ENCODE data around the gene GRK4. TPM values are rescaled to one million over a fixed set of nuclear protein-coding genes. Genes with fewer than 3 reads are reported as not detected.

GRK4 gene
- total and polyA plus RNA-seq, 2 of the 8 experiments (the other 6 are each of a cell fraction or from before 2014, with no cell fraction given): 0.77 to 1.8 TPM

GRCh38 chr4:3035249-3035648 lies 71.9 kb downstream of the GRK4 start:
- Histone ChIP-seq H3K9ac (replicated peaks in 1 of 4; ENCODE audit: extremely low read depth in 1 of 4, low read depth in 3 of 4, low read length in 3 of 4) (no peak overlapping the region), H3K23me2 (ENCODE audit: low read depth, low read length) (no peaks in the 10 kb centered on the region), H3K23ac (ENCODE audit: insufficient read length) (no peak overlapping the region), H3K79me2 (ENCODE audit: control insufficient read depth in 1 of 2, insufficient read depth in 2 of 2, low read length in 2 of 2) (no peaks in the 10 kb centered on the region), H2BK15ac (ENCODE audit: low read length) (no peak overlapping the region), H4K5ac (ENCODE audit: insufficient read length, low read depth, low read length) (no peak overlapping the region), H2BK120ac (replicated peaks; ENCODE audit: low read depth, low read length) (no peak overlapping the region), H2AFZ (ENCODE audit: low read length) (no peak overlapping the region), H3K36me3 (ENCODE audit: control insufficient read depth in 2 of 4, insufficient read depth in 4 of 4, low read length in 3 of 4) (no peaks in the 10 kb centered on the region), H3K4me3 (ENCODE audit: extremely low read depth in 1 of 4, insufficient read depth in 2 of 4, low read depth in 3 of 4, low read length in 4 of 4) (no peak overlapping the region), H2AK5ac (ENCODE audit: low read depth, low read length) (no peak overlapping the region), H3K18ac (ENCODE audit: extremely low read depth, low read length) (no peak overlapping the region), H3K27ac (ENCODE audit: low read depth, low read length) (no peak overlapping the region), H3K4ac (replicated peaks; ENCODE audit: insufficient read length, low read depth, low read length) (no peak overlapping the region), H4K8ac (ENCODE audit: extremely low read depth, insufficient read depth, low read length) (no peak overlapping the region), H3K9me3 (ENCODE audit: insufficient read depth in 2 of 2, low read depth in 1 of 2, low read length in 1 of 2) (no peaks in the 10 kb centered on the region), H3K56ac (replicated peaks; ENCODE audit: insufficient read length, low read depth, low read length) (no peak overlapping the region), H3K79me1 (ENCODE audit: low read depth, low read length) (no peaks in the 10 kb centered on the region), H2BK5ac (ENCODE audit: low read depth, low read length) (no peak overlapping the region), H3K27me3 (replicated peaks in 1 of 4; ENCODE audit: control insufficient read depth in 3 of 4, extremely low read depth in 1 of 4, insufficient read depth in 3 of 4, low read length in 3 of 4) (no peaks in the 10 kb centered on the region; a peak in 2 of 7 replicates), H3K4me2 (ENCODE audit: insufficient read depth in 1 of 2, low read depth in 2 of 2, low read length in 2 of 2) (no peak overlapping the region), H3K14ac (ENCODE audit: insufficient read length) (no peak overlapping the region), H4K20me1 (replicated peaks in 1 of 2; ENCODE audit: control insufficient read depth in 1 of 2, insufficient read depth in 2 of 2, low read length in 2 of 2) (no peaks in the 10 kb centered on the region), H4K91ac (replicated peaks; ENCODE audit: insufficient read length, low read length) (no peak overlapping the region), H2BK20ac (ENCODE audit: low read length) (no peak overlapping the region), H3K4me1 (replicated peaks in 1 of 4; ENCODE audit: control insufficient read depth in 3 of 4, insufficient read depth in 4 of 4, low read length in 3 of 4) (no peaks in the 10 kb centered on the region), H2BK12ac (ENCODE audit: low read depth, low read length) (no peak overlapping the region)
- 86% methylated on average over 8 of the region's 8 CpGs; no CpG with 5 or more reads in 1 of the 2 experiments for WGBS, 2 experiments (ENCODE audit: extremely low coverage in 1 of 2, insufficient coverage in 1 of 2, insufficient read length in 1 of 2, insufficient replicate concordance in 2 of 2, low coverage in 1 of 2, low lambda C conversion rate in 2 of 2, missing lambda C conversion rate in 1 of 2)
- DNase-seq (ENCODE audit: low read depth in 1 of 2, low spot score in 2 of 2): no peak
- CTCF ChIA-PET (ENCODE audit: partially characterized antibody): interaction anchor here (1.6 to 12.5 kb wide), 5 partner anchors 12 to 61 kb away, joined by 5 to 89 read pairs (median 19); no protein-coding TSS in a partner anchor
- POLR2A ChIA-PET (ENCODE audit: partially characterized antibody): interaction anchor here (0.7 to 1.5 kb wide), 2 partner anchors 11 to 72 kb away, joined by 3 to 4 read pairs; partner anchors contain the start of genes GRK4 and NOP14
- no peak for FAIRE-seq
- TF ChIP-seq BRCA1 (IDR thresholded peaks at IDR 0.05; ENCODE audit: low read depth, low read length) (no peak), CBX8 (IDR thresholded peaks at IDR 0.05; ENCODE audit: borderline replicate concordance, low read depth, low read length) (no peak), RFX5 (IDR thresholded peaks at IDR 0.05; ENCODE audit: borderline replicate concordance, low read depth, low read length) (no peak), RBBP5 (IDR thresholded peaks at IDR 0.05; ENCODE audit: borderline replicate concordance, low read depth, low read length) (no peak), TAF1 (IDR thresholded peaks at IDR 0.05; ENCODE audit: low read depth, low read length) (no peak), TCF12 (IDR thresholded peaks at IDR 0.05; ENCODE audit: low read depth, low read length) (no peak), CBX5 (IDR thresholded peaks at IDR 0.05; ENCODE audit: low read depth, low read length) (no peak), SP1 (IDR thresholded peaks at IDR 0.05; ENCODE audit: low read depth, low read length) (no peak), FOSL1 (IDR thresholded peaks at IDR 0.05; ENCODE audit: insufficient read depth, low read depth, low read length) (no peak), EP300 (IDR thresholded peaks at IDR 0.05; ENCODE audit: borderline replicate concordance in 1 of 2, low read depth in 2 of 2, low read length in 2 of 2) (no peak), NANOG (IDR thresholded peaks at IDR 0.05; ENCODE audit: insufficient read depth, low read depth, low read length, poor library complexity, severe bottlenecking) (no peak), ZNF274 (IDR thresholded peaks at IDR 0.05; ENCODE audit: borderline replicate concordance, extremely low read depth, low read length) (no peak), SP2 (IDR thresholded peaks at IDR 0.05; ENCODE audit: low read length) (no peak), SP4 (IDR thresholded peaks at IDR 0.05; ENCODE audit: low read length) (no peak), CHD1 (IDR thresholded peaks at IDR 0.05; ENCODE audit: low read depth, low read length) (no peak), SRF (IDR thresholded peaks at IDR 0.05; ENCODE audit: low read depth, low read length) (no peak)
